PC-9 (cell line): ENCODE results near the gene EIF4G3. TPM values are rescaled to one million over a fixed set of nuclear protein-coding genes. Genes with fewer than 3 reads are reported as not detected.

ENCODE experiments used
- BruUV-seq: library from RNA; stranded (reverse); fragments of 400-500 nt; replicated peaks from 2 replicates; lab custom pipeline; 2021; lab: Mats Ljungman, UMichigan
- CTCF ChIA-PET: fragments of 300-600 bp; sonication (Branson Sonifier 250); formaldehyde crosslinking; loops from one replicate; lab custom pipeline; 2022; ENCODE audit warnings: antibody characterized with exemption; lab: Charles Lee
- POLR2A ChIA-PET: fragments of 300-600 bp; sonication (Branson Sonifier 250); formaldehyde crosslinking; loops from one replicate; lab custom pipeline; 2022; ENCODE audit warnings: antibody characterized with exemption; ENCODE audit not compliant: unreplicated experiment; lab: Charles Lee
- DNase-seq, 2 experiments: peaks; one replicate each; pipeline versions ENCODE4 v3.0.0 to v3.0.0-alpha.2; 2015 to 2022; ENCODE audit warnings: mixed read lengths in 1 of 2
- H2AFZ ChIP-seq: fragments of 200-600 bp; sonication (generic); 2 replicates; pipeline ENCODE4 v1.8.1; 2017; ENCODE audit warnings: antibody characterized with exemption
- H3F3A ChIP-seq: fragments of 200-600 bp; sonication (generic); 2 replicates; pipeline ENCODE4 v1.8.1; 2017; ENCODE audit warnings: antibody characterized with exemption, mild to moderate bottlenecking, low read depth; ENCODE audit not compliant: insufficient read depth
- H3K27ac ChIP-seq: fragments of 200-600 bp; sonication (generic); 2 replicates; pipeline ENCODE4 v1.6.1; 2016; ENCODE audit warnings: mixed run types
- H3K27me3 ChIP-seq: fragments of 200-600 bp; sonication (generic); 2 replicates; pipeline ENCODE4 v1.6.1; 2016; ENCODE audit warnings: low read depth, mixed run types; ENCODE audit not compliant: insufficient read depth
- H3K36me3 ChIP-seq: fragments of 200-600 bp; sonication (generic); 2 replicates; pipeline ENCODE4 v1.6.1; 2016; ENCODE audit warnings: low read depth, mixed run types
- H3K4me1 ChIP-seq: fragments of 200-600 bp; sonication (generic); replicated peaks from 2 replicates; pipeline ENCODE4 v1.6.1; 2016; ENCODE audit warnings: mixed run types; ENCODE audit not compliant: insufficient read depth
- H3K4me2 ChIP-seq: fragments of 200-600 bp; sonication (generic); 2 replicates; pipeline ENCODE4 v1.6.1; 2017; ENCODE audit warnings: mixed run types
- H3K4me3 ChIP-seq: fragments of 200-600 bp; sonication (generic); 2 replicates; pipeline ENCODE4 v1.6.1; 2016; ENCODE audit warnings: mixed run types
- H3K79me2 ChIP-seq: fragments of 200-600 bp; sonication (generic); 2 replicates; pipeline ENCODE4 v1.6.1; 2017; ENCODE audit warnings: low read depth, mixed run types
- H3K9me2 ChIP-seq: fragments of 200-600 bp; sonication (generic); 2 replicates; pipeline ENCODE4 v1.8.1; 2017; ENCODE audit warnings: mild to moderate bottlenecking; ENCODE audit not compliant: insufficient read depth
- H3K9me3 ChIP-seq: fragments of 200-600 bp; sonication (generic); 2 replicates; pipeline ENCODE4 v1.8.1; 2016; ENCODE audit warnings: low read depth; ENCODE audit not compliant: insufficient read depth
- H4K20me1 ChIP-seq: fragments of 200-600 bp; sonication (generic); 2 replicates; pipeline ENCODE4 v1.8.1; 2017; ENCODE audit not compliant: insufficient read depth
- CTCF ChIP-seq: fragments of 200-600 bp; sonication (generic); conservative IDR thresholded peaks from 2 replicates; pipeline ENCODE4 v1.6.1; 2017; ENCODE audit warnings: mixed run types, antibody characterized with exemption, mild to moderate bottlenecking, moderate library complexity
- EZH2 ChIP-seq: fragments of 200-600 bp; sonication (generic); IDR thresholded peaks from 2 replicates; pipeline ENCODE4 v1.8.0; 2017; ENCODE audit warnings: antibody characterized with exemption, low read depth
- intact Hi-C: fragments of 100-400 bp; cut with micrococcal nuclease; formaldehyde crosslinking; loops from one replicate; pipeline ENCODE4 v1.10.0; 2022; ENCODE audit not compliant: unreplicated experiment
- total RNA-seq: library from RNA; stranded (reverse); gene quantifications from 2 replicates; pipeline ENCODE4 v1.2.3, GENCODE V29; 2021

EIF4G3 gene
- total RNA-seq, 1 experiment from 2014 or later, result 63.2 TPM

GRCh38 chr1:21064057-21064456 is 112.6 kb downstream of the EIF4G3 start:
- intact Hi-C loops, result no loop called here
- Histone ChIP-seq H3K9me3 (no peaks in the 10 kb centered on the region), H3K9me2 (no peaks in the 10 kb centered on the region), H3K4me3 (no peak overlapping the region), H3K27me3 (no peaks in the 10 kb centered on the region), H3K4me1 (no peaks in the 10 kb centered on the region), H3K79me2 (0 out of 2 replicates have a peak, but pooled peaks cover 11% of the 10 kb centered on the region), H3K4me2 (no peak overlapping the region), H2AFZ (no peak overlapping the region), H3F3A (0 out of 2 replicates have a peak, but pooled peaks cover under 1% of the 10 kb centered on the region), H3K36me3 (no peaks in the 10 kb centered on the region), H4K20me1 (no peaks in the 10 kb centered on the region; the same call in none of the 2 replicates), H3K27ac (no peak overlapping the region)
- ChIA-PET CTCF (no interaction called here), POLR2A (no interaction called here)
- DNase-seq, result no peak
- BruUV-seq, result no TSS peak
- no peak for TF ChIP-seq CTCF
- no peak for TF ChIP-seq EZH2

- no peaks in the 10 kb centered on the region for H3K9me3 ChIP-seq
- ChIA-PET POLR2A (interaction anchor here (0.6 kb wide), 1 partner anchor 134 kb away, joined by 6 read pairs; no protein-coding TSS in a partner anchor), CTCF (no interaction called here)
- BruUV-seq, result no TSS peak
- H3K4me1 ChIP-seq, result no peaks in the 10 kb centered on the region
- no peak overlapping the region for H2AFZ ChIP-seq
- TF ChIP-seq EZH2 (no peak), CTCF (no peak)
- no peak overlapping the region for H3K27ac ChIP-seq
- no peak overlapping the region for H3K4me3 ChIP-seq
- H3K9me2 ChIP-seq, result no peaks in the 10 kb centered on the region
- H4K20me1 ChIP-seq, result no peaks in the 10 kb centered on the region; the same call in none of the 2 replicates
- H3F3A ChIP-seq, result no peaks in the 10 kb centered on the region
- peaks cover 17% of the 10 kb centered on the region for H3K79me2 ChIP-seq
- no peaks in the 10 kb centered on the region for H3K36me3 ChIP-seq
- no peaks in the 10 kb centered on the region for H3K27me3 ChIP-seq
- intact Hi-C loops, result no loop called here
- H3K4me2 ChIP-seq, result no peak overlapping the region
- no peak for DNase-seq
Observed at GRCh38 chr1:21060523-21060922, 116.2 kb downstream of the EIF4G3 start.

- TF ChIP-seq CTCF (no peak), EZH2 (no peak)
- Histone ChIP-seq H3K9me2 (no peaks in the 10 kb centered on the region), H2AFZ (no peak overlapping the region), H3F3A (no peaks in the 10 kb centered on the region), H4K20me1 (no peaks in the 10 kb centered on the region; the same call in none of the 2 replicates), H3K4me3 (no peak overlapping the region), H3K4me1 (no peaks in the 10 kb centered on the region), H3K27me3 (no peaks in the 10 kb centered on the region), H3K4me2 (no peak overlapping the region), H3K36me3 (no peaks in the 10 kb centered on the region), H3K79me2 (peaks cover 19% of the 10 kb centered on the region), H3K27ac (no peak overlapping the region), H3K9me3 (no peaks in the 10 kb centered on the region)
- no peak for DNase-seq
- intact Hi-C loops, result no loop called here
- ChIA-PET POLR2A (no interaction called here), CTCF (no interaction called here)
- no TSS peak for BruUV-seq
Observed at GRCh38 chr1:21059021-21059420, 117.7 kb downstream of the EIF4G3 start.
